NCI-H1105 treated with DMSO at 0.1 percent for 48 hours (cell line): ENCODE measurements around the gene MCCC2.
"Not testable (repeated sequence)": the region's sequence is repeated elsewhere in the genome, so short reads cannot be mapped to it uniquely, and the experiment has no call there.

ENCODE experiments used
- DNase-seq: peaks from one replicate; lab custom pipeline; 2025; lab: John Stamatoyannopoulos, UW

MCCC2 gene

DNA sequence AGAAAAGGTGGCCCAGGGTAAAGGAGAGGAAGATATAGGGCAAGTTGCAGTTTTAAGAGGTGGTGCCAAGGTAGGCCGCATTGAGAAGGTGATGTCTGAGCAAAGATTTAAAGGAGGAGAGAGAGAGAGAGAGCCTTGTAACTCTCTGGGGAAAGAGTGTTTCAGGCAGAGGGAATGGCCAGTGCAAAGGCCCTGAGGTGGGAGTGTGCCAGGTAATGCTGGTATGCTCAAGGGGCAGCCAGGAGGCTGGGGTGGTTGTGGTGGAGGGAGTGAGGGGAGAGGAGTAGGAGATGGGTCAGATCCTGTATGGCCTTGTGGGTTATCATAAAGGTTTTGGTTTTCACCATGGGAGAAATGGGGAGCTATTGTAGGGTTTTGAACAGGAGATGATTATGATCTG, 9.9 kb downstream of the MCCC2 start:
- DNase-seq, result no peak

DNA sequence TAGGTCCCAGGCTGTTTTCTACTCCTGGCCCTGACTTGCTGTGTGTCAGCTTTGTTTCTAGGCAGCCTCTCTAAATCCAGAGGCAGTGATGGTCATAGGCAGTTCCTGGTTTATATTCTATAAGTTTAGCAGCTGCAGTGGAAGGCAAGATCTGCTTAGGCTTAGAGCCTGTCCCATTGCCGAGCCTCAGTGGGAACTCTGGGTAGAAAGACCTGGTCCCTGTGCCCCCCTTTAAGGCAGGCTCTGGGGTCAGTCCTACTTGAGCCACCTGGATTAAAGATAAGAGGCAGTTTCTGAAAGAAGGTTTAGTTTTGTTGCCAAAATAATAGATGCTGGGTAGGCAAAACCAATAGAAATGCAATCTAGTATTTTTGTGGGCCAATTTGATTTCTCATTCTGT, 13.6 kb downstream of the MCCC2 start:
- no peak for DNase-seq

DNA sequence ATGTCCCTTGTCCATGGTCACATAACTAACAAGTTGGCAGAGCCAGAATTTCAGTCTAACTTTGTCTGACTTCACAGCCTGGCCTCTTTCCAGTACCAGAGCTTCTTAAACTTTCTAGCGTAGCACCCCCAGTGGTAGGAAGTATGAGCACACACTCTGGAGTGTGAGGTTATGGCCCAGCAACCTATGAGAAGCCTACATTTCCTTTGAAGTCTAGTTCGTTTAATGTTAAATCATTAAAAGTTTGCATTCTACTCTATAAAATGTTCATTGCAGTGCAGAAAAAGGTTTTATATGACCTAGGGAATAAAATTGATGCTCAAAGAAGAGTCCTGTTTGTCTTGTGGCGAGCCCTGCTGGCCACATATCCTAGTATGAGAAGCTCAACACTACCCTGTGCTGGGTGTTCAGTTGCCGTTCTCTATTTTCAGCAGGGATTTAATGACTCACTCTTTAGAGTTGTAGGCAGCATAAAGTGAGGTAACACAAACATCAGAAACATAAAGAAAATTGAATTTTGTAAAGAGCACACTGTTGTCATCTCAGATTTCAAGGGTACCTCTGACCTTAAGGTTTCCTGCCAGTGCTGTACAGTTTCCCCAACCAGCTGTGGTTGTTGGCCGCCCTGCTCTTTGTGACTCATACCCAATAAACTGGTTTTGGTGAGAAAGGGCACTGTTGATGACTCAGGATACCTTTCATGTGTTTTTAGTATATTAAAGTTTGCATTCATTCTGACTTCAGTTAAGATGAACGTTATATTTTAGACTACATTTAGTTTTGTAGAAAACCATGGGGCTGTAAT, 14.3 kb downstream of the MCCC2 start:
- DNase-seq, result peak; percentile 0

DNA sequence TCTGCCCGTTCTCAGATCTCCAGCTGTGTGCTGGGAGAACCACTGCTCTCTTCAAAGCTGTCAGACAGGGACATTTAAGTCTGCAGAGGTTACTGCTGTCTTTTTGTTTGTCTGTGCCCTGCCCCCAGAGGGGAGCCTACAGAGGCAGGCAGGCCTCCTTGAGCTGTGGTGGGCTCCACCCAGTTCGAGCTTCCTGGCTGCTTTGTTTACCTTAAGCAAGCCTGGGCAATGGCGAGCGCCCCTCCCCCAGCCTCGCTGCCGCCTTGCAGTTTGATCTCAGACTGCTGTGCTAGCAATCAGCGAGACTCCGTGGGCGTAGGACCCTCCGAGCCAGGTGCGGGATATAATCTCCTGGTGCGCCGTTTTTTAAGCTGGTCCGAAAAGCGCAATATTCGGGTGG, 22.8 kb downstream of the MCCC2 start:
- DNase-seq, result not testable (repeated sequence)

DNA sequence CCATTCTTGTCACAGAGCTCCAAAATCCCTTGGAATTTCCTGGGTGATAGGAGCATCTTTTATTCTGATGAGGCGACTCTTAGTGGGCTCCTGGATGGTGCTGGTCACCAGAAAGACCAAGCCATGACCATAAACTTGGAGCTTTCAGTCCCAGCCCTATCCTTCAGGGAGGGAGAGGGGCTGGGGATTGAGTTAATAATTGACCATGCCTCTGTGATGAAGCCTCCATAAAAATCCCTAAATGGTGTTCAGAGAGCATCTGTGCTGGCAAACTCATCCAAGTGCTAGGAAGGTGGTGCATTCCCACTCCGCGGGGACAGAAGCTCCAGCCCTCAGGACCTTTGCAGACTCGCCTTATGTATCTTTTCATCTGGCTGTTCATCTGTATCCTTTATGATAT, 28.7 kb downstream of the MCCC2 start:
- DNase-seq, result no peak

DNA sequence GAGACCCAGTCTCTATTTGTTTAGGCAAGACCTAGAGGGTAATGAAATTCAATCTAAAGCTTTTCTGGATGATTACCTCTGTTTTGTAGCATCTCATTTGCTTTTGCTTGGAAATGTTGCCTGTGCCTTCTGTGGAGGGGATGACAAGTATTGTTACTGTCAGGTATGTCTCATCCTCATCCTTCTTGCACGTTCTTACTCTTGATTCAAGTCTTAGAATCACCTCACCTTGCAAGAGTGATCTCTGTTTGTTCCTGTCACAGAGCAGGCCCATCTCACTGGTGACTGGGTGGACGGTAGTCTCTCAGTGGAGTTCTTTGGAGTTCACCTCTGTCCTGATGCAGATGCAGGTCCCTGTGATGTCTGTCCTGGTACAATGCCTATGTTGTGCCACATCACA, 33.5 kb downstream of the MCCC2 start:
- DNase-seq, result no peak

DNA sequence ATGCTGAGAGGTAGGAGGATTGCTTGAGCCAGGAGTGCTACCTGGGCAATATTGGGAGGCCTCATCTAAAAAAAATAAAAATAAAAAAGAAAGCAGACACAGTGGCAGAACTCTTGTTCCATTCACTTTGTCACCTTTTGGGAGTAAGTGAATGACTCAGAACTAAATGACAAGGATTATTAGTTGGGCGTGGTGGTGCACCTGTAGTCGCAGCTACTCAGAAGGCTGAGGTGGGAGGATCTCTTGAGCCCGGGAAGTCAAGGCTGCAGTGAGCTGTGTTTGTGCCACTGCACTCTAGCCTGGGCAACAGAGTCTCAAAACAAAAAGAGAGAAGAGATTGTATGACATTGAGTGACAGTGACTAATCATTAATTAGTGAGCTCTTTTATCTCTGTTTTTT, 34.1 kb downstream of the MCCC2 start:
- no peak for DNase-seq

DNA sequence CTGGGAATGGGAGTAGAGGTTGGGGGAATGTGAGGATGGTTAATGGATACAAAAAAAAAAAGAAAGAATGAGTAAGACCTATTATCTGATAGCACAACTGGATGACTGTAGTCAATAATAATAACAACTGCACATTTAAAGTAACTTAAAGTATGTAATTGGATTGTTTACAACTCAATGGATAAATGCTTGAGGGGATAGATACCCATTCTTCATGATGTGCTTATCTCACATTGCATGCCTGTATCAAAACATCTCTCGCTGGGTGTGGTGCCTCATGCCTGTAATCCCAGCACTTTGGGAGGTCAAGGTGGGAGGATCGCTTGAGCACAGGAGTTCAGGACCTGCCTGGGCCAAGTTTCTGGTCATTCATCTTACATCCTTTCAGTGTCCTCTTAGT, 34.6 kb downstream of the MCCC2 start:
- DNase-seq, result no peak

DNA sequence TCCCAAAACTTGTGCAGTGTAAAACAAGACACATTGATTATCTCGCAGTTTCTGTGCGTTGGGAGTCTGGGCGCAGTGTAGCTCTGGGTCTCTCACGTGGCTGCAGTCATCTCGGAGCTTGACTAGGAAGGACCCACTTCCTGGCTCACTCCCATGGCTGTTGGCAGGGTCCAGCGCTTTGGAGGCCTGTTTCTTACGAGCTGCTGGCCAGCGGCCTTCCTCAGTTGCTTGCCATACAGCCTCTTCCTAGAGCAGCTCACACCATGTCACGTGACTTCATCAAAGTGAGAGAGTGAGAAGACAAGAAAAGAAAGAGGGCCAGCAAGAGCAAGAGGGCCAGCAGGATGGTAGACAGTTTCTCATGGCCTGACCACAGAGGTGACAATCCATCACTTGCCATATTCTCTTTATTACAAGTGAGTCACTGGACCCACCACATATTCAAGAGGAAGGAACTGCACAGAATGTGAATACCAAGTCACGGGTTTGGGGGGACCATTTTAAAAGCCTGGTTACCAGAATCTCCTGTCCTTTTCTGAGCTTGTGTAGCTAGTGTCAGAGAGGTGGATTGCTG, 36.2 kb downstream of the MCCC2 start:
- no peak for DNase-seq

DNA sequence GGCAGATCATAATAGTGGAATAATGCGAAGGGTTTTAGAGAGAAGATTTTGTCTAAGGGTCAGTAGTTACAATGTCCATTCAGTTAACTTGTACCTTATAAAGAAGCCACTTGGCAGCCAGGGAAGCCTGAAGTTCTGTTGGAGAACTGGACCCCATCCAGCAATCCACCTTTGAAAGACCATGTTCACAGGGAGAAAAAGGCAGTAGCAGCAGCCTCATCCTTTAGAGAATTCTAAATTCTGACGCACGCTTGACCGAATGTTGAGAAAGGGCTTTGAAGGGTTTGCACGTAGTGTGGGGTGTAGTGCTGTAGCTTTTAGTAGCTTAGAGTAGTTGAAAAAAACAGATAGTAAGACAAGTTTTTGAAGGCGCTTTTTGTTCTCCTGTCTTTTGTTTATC, 42.8 kb downstream of the MCCC2 start:
- no peak for DNase-seq

DNA sequence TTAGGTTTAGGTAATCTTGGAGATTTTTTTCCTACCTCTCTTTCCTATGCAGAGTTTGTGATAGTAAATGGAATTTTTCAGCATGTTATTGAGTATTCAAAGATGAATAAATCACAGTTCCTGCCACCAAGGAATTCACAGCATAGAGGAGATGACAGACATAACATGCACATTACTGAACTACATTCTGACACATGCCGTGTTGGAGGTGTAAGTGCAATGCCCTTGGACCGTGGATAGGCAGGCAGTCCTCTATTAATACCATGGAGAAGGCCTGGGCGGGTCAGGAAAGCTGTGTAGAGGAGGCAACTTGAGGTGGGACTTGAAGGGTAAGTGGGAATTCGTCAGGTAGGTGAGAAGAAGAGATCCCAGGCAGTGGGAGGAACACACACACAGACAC, 43.9 kb downstream of the MCCC2 start:
- no peak for DNase-seq

DNA sequence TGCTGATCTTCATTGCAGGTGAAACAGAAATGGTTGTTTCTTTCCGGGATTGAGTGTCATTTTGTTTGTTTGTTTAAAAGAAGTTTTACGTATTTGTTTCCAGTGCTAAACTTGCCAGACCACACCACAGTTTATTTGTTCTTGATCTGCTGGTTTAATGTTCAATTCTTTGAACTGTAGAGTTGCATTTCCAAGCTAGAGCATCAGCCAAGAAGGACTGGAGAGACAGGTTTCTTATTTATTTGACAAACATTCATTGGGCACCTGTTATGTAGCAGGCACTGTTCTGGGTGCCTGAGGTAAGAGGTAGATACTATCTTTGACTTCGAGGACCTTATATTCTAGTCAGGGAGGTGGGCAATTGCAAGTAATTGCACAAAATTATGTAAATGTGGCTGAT, 45.0 kb downstream of the MCCC2 start:
- no peak for DNase-seq

DNA sequence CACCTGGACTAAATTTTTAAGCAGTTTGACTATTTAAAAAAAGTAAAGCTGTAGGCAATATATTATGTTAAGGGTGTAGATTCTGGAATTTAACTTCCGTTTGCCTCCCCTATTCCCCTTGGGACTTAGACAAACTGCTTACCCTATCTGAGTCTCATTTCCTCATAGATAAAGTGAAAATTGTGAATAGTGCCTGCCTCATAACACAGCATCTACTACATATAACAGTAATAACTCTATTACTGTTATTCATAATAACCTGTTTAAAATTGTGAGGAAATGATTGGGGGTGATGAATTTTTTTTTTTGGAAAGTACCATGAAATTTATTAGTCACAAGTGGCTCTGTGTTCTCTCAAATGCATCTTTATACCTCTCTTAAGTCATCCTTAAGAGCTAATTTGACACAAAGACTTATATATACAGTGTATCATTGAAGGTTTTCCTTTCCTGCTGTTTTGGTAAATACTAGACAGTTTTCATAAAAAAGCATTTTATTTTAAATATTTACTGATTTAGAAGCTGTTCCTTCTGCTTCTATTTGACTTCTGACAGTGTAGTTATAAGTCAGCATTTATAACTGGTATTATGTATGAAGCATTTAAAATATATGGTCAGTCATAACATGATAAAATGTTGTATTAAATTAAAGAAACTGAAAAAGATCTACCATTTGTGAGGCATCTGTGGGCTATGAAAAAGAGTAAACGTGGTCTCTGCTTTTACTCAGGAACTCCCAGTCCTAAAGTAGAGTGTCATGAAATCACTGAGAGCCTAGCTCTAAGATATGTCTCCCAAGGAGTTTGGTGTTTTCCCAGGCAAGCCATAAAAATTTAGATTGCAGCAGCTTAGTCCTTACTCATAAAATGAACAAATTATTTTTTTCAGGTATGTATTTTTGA, 46.4 kb downstream of the MCCC2 start:
- DNase-seq, result no peak

DNA sequence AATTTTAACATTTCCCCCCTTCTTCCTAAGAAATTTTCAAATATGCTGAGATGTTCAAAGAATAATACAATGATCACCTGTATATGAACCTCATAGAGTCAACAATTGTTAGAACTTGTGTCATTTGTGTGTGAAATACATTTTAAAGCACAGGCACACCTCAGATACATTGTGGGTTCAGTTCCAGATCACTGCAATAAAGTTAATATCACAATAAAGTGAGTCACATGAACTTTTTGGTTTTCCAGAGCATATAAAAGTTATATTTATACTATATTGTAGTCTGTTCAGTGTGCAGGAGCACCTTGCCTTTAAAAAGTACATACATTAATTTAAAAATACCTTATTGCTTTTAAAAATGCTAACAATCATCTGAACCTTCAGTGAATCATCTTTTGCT, 50.0 kb downstream of the MCCC2 start:
- DNase-seq, result no peak

DNA sequence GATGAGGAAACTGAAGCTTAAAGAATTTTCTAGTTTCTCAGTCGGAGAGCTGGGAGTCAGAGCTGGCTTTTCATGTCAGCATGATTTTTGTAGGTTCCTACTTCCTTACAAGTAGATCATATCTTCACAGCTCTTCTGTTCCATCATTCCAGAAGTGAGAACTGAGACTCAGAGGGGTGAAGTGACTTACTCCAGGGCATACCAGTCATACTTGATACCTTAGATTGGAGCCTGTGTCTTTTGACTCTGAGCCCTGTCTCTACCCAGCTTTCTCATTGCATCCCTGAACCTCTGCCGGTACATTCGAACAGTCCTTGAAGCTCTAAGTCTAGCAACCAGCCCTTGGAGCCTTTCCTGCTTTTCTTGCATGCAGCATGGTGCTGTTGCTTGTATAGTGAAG, 53.3 kb downstream of the MCCC2 start:
- no peak for DNase-seq

DNA sequence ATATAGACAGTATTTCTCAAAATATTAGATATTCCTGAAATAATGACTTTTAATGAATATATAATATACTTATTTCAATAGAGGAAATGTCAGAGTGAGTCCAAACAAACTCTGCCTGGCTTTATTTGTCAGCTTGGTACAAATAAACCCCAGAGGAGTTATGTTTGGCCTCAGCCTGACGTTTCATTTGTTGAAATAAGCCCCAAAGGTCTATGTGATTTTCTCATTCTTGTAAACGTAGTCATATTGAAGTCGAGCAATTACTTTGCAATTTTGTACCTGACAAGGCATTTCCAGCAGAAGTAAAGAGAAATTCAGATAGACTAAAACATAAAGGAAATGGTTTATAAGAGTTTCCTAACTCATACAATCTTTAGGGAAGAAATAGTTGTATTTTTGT, 57.9 kb downstream of the MCCC2 start:
- no peak for DNase-seq

DNA sequence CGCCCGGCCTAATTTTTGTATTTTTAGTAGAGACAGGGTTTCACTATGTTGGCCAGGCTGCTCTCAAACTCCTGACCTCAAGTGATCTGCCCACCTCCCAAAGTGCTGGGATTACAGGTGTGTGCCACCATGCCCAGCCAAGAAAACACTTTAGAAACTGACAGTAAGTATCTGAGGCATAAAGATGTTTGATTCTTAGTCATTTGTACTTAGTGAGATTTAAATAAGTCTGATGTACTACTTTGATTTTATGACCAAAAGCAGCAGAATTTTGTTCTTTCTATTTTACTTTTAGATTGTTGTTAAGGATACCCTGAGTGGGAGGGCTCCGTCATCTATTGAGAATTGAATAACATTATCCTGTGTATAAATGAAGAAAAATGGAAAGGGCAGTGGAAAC, 63.8 kb downstream of the MCCC2 start:
- not testable (repeated sequence) for DNase-seq

DNA sequence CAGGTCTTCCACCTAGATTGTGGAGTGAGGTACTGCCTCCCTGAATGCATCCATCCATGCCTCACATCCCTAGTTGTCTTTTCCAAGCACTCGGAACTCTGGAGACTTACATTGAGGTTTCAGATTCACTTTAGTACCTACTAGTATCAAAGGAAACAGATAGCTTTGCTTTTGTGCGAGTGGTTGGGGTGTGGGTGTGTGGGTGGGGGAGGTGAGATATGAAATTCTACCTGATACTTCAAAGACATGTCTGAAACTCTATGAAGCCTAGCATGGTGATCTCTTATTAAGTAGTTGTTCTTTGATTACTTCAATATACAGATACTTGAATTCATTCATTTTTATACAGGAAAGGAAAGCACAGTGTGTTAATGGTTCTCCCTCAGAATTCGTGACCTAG, 64.4 kb downstream of the MCCC2 start:
- DNase-seq, result no peak

DNA sequence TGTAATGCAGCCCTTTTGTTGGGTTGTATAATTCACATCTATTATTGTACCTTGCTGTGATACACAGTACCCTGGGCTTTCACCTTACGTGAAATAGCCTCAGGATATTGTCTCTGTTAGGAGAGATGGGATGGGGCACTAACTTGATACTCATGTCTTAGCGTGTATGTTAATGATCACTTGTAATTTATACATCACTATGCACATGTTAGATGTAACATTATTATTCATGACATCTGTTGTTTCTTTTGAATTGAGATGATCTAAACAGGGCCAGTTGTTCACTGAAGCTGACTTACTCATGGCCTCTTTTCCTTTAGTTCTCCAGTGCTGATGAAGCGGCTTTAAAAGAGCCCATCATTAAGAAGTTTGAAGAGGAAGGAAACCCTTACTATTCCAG, 65.2 kb downstream of the MCCC2 start:
- DNase-seq, result no peak

DNA sequence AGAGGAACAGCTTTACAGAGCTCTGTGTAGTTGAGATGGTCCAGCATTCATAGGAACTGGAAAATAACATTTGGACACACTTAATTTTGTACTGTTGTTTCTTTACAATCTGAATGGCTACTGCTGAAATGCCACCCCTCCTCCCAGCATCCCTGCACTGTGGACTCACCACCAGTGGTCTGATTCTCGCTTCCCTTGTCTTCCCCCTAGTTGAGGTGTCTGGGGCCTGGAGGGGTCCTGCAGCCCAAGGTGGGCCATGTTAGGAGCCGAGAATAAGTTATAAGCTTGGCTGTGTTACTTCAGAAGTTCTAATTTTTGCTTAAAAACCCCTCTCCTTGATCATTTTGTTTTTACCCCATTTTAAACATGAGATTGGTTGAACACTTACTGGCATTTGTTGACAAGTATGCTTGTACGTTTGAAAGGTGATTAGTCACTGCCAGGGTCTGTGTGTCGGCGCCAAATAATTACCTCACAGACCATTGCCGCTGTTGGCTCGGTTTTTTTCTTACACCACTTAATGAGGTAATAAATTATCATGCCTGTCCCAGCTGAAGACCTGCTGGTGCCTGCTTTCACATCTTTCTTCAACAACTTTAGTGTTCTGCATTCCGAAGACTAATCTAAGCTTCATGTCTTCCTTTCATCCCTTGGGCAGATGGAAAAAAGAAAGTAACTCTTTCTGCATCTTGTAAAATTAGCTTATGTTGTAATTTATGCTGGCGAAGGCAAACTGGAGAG, 65.8 kb downstream of the MCCC2 start:
- DNase-seq, result peak; percentile 83

DNA sequence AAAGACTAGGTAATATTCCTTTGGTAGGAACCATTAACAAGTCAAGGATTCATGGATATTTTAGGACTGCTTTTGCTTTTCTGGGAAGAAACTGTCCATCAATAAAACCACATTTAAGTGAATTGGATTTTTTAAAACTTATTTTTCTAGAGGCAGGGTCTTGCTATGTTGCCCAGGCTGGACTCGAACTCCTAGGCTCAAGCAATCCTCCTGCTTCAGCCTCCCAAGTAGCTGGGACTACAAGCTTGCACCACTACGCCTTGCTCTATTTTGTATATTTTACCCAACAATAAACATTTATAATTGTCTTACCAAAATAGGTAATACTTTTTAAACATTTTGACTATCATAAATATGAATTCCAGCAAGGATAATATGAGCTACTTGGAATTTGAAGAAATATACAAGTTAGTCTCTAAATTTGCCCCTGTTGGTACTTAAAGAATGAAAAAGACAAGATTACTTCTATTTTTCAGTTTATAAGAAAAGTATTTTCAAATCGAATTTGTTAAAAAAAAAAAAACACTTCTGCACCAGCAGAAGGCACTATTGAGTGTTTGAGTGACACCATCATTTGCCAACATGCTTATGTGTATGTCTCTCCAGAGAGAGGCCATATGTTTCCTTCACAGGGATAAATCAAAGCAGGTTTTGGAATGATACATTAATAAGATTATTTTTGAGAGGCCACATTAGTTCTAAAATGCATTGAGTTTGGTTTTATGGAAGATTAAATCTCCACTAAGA, 71.9 kb downstream of the MCCC2 start:
- DNase-seq, result no peak

DNA sequence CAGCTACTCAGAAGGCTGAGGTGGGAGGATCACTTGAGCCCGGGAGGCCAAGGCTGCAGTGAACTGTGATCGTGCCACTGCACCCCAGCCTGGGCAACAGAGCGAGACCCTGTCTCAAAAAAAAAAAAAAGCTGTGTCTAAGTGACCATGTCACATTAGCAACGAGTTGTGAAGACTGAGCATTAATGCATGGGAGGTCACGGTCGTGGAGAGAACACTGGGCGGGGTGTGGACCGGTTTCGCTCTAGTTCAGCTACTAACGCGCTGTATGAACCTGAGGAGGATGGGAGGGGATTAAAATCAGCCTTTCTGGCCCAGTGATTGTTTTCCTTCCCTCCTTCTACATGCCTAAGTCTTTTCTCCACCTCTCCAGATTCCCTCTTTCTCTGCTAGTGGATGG, 75.2 kb downstream of the MCCC2 start:
- DNase-seq, result no peak
